Loucy (cell line): Measurements from ENCODE around the gene CENPF.

ENCODE experiments used
- H2AFZ ChIP-seq: fragments of 200-600 bp; sonication (generic); 2 replicates; pipeline ENCODE4 v1.6.0; 2016; ENCODE audit warnings: antibody characterized with exemption, mild to moderate bottlenecking, low read length, moderate library complexity
- H3F3A ChIP-seq: fragments of 200-600 bp; 2 replicates; pipeline ENCODE4 v1.6.0; 2016; ENCODE audit warnings: antibody characterized with exemption, low read depth, mild to moderate bottlenecking
- H3K27me3 ChIP-seq: fragments of 200-600 bp; sonication (generic); 2 replicates; pipeline ENCODE4 v1.6.1; 2014; ENCODE audit warnings: low read length, mild to moderate bottlenecking; ENCODE audit not compliant: insufficient read depth, poor library complexity, severe bottlenecking
- H3K36me3 ChIP-seq: fragments of 200-600 bp; sonication (generic); 2 replicates; pipeline ENCODE4 v1.6.1; 2016; ENCODE audit warnings: low read length; ENCODE audit not compliant: insufficient read depth
- H3K4me1 ChIP-seq: fragments of 200-600 bp; sonication (generic); 2 replicates; pipeline ENCODE4 v1.5.1; 2014; ENCODE audit warnings: low read length, mild to moderate bottlenecking; ENCODE audit not compliant: insufficient read depth, poor library complexity, severe bottlenecking
- H3K4me2 ChIP-seq: fragments of 200-600 bp; sonication (generic); 2 replicates; pipeline ENCODE4 v1.6.0; 2014; ENCODE audit warnings: antibody characterized with exemption, low read length, low read depth, mild to moderate bottlenecking; ENCODE audit not compliant: poor library complexity, severe bottlenecking
- H3K4me3 ChIP-seq: fragments of 200-600 bp; sonication (generic); 2 replicates; pipeline ENCODE4 v1.5.1; 2014; ENCODE audit warnings: low read length, mild to moderate bottlenecking, mixed read lengths; ENCODE audit not compliant: poor library complexity, severe bottlenecking
- H3K79me2 ChIP-seq: fragments of 200-600 bp; sonication (generic); 2 replicates; pipeline ENCODE4 v1.6.1; 2014; ENCODE audit warnings: low read length; ENCODE audit not compliant: insufficient read depth
- H3K9ac ChIP-seq: fragments of 200-600 bp; sonication (generic); 2 replicates; pipeline ENCODE4 v1.6.0; 2014; ENCODE audit warnings: mild to moderate bottlenecking, low read depth, low read length, moderate library complexity; ENCODE audit not compliant: poor library complexity, severe bottlenecking
- H3K9me2 ChIP-seq: fragments of 200-600 bp; sonication (generic); replicated peaks from 2 replicates; pipeline ENCODE4 v1.6.1; 2016; ENCODE audit warnings: low read depth, low read length, mixed read lengths
- H3K9me3 ChIP-seq: fragments of 200-600 bp; sonication (generic); 2 replicates; pipeline ENCODE4 v1.6.1; 2014; ENCODE audit warnings: mild to moderate bottlenecking, antibody characterized with exemption, low read length, low read depth; ENCODE audit not compliant: insufficient read depth
- H4K20me1 ChIP-seq: fragments of 200-600 bp; sonication (generic); 2 replicates; pipeline ENCODE4 v1.6.0; 2014; ENCODE audit warnings: antibody characterized with exemption, low read length, mild to moderate bottlenecking; ENCODE audit not compliant: insufficient read depth, poor library complexity, severe bottlenecking
- CTCF ChIP-seq: fragments of 200-600 bp; sonication (generic); conservative IDR thresholded peaks from 2 replicates; pipeline ENCODE4 v1.5.1; 2014; ENCODE audit warnings: mild to moderate bottlenecking, antibody characterized with exemption, low read length
- EZH2phosphoT487 ChIP-seq: fragments of 200-600 bp; IDR thresholded peaks from 2 replicates; pipeline ENCODE4 v1.6.1; 2018; ENCODE audit warnings: antibody characterized with exemption, mild to moderate bottlenecking, moderate library complexity, borderline replicate concordance

CENPF gene

GRCh38 chr1:214683621-214684020 is 80.6 kb downstream of the CENPF start:
- H3K9me2 ChIP-seq: no peaks in the 10 kb centered on the region
- H3K9ac ChIP-seq: no peak overlapping the region
- no peaks in the 10 kb centered on the region for H3K36me3 ChIP-seq
- TF ChIP-seq CTCF (no peak), EZH2phosphoT487 (no peak)
- H3K27me3 ChIP-seq: no peaks in the 10 kb centered on the region
- H3K9me3 ChIP-seq: no peaks in the 10 kb centered on the region
- H3K79me2 ChIP-seq: no peaks in the 10 kb centered on the region
- H2AFZ ChIP-seq: no peak overlapping the region
- no peaks in the 10 kb centered on the region for H3K4me1 ChIP-seq
- H3K4me2 ChIP-seq: no peak overlapping the region
- H3F3A ChIP-seq: no peaks in the 10 kb centered on the region
- H3K4me3 ChIP-seq: no peak overlapping the region
- no peaks in the 10 kb centered on the region for H4K20me1 ChIP-seq

GRCh38 chr1:214685906-214686305 is 82.9 kb downstream of the CENPF start:
- Histone ChIP-seq H3K9me3 (no peaks in the 10 kb centered on the region), H3F3A (no peaks in the 10 kb centered on the region), H3K4me1 (no peaks in the 10 kb centered on the region), H2AFZ (no peak overlapping the region), H3K4me2 (no peak overlapping the region), H4K20me1 (no peaks in the 10 kb centered on the region), H3K9ac (no peak overlapping the region), H3K27me3 (no peaks in the 10 kb centered on the region), H3K79me2 (no peaks in the 10 kb centered on the region), H3K4me3 (no peak overlapping the region), H3K9me2 (no peaks in the 10 kb centered on the region), H3K36me3 (no peaks in the 10 kb centered on the region)
- TF ChIP-seq EZH2phosphoT487: no peak
- TF ChIP-seq CTCF: no peak

- Histone ChIP-seq H2AFZ (no peak overlapping the region), H3K36me3 (no peaks in the 10 kb centered on the region), H3K9me2 (no peaks in the 10 kb centered on the region), H3K4me2 (no peak overlapping the region), H3K27me3 (no peaks in the 10 kb centered on the region), H3K4me3 (no peak overlapping the region), H4K20me1 (no peaks in the 10 kb centered on the region), H3K4me1 (no peaks in the 10 kb centered on the region), H3K9me3 (no peaks in the 10 kb centered on the region), H3K79me2 (no peaks in the 10 kb centered on the region), H3F3A (no peaks in the 10 kb centered on the region), H3K9ac (no peak overlapping the region)
- TF ChIP-seq EZH2phosphoT487 (no peak), CTCF (no peak)
These were observed 83.5 kb downstream of the CENPF start for GRCh38 chr1:214686497-214686896.
